Hematopoietic multipotent progenitor cell treated with erythropoietin and hydrocortisone succinate and interleukin-3 and kit ligand, for 6 days (in vitro differentiated cells): ENCODE data around the gene PCDHA12.
"Not testable (repeated sequence)": the region's sequence is repeated elsewhere in the genome, so short reads cannot be mapped to it uniquely, and the experiment has no call there.

Experiments used
- DNase-seq: peaks from one replicate; pipeline ENCODE4 v3.0.0-alpha.2; 2015

Gene PCDHA12, protein sequence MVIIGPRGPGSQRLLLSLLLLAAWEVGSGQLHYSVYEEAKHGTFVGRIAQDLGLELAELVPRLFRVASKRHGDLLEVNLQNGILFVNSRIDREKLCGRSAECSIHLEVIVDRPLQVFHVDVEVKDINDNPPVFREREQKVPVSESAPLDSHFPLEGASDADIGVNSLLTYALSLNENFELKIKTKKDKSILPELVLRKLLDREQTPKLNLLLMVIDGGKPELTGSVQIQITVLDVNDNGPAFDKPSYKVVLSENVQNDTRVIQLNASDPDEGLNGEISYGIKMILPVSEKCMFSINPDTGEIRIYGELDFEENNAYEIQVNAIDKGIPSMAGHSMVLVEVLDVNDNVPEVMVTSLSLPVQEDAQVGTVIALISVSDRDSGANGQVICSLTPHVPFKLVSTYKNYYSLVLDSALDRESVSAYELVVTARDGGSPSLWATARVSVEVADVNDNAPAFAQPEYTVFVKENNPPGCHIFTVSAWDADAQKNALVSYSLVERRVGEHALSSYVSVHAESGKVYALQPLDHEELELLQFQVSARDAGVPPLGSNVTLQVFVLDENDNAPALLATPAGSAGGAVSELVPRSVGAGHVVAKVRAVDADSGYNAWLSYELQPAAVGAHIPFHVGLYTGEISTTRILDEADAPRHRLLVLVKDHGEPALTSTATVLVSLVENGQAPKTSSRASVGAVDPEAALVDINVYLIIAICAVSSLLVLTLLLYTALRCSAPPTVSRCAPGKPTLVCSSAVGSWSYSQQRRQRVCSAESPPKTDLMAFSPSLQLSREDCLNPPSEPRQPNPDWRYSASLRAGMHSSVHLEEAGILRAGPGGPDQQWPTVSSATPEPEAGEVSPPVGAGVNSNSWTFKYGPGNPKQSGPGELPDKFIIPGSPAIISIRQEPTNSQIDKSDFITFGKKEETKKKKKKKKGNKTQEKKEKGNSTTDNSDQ

DNA sequence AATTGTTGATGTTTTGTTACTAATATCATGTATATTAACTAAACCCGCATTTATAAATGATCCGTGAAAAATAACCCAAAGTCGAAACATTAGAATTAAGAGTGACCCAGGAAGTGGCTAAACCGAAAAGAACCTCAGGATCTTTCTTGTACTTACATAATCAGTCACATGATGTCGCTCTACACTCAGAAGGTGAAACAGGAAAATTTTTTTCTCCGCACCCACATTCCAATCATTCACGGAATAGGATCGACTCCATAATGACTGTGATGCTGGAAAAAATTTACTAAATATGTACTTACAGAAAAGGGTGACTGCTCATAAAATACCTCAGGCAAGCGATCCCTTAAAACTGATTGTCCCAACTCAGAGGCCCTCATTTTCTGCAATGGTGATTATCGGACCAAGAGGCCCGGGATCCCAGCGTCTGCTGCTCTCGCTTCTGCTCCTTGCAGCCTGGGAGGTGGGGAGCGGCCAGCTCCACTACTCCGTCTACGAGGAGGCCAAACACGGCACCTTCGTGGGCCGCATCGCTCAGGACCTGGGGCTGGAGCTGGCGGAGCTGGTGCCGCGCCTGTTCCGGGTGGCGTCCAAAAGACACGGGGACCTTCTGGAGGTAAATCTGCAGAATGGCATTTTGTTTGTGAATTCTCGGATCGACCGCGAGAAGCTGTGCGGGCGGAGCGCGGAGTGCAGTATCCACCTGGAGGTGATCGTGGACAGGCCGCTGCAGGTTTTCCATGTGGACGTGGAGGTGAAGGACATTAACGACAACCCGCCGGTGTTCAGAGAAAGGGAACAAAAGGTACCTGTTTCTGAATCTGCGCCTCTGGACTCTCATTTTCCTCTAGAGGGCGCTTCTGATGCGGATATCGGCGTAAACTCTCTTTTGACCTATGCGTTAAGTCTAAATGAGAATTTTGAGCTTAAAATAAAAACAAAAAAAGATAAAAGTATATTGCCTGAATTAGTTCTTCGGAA, at the start of gene PCDHA12:
TSS of gene PCDHA12 (plus strand) at position 224 of the 981 bp plus-strand sequence. CDS start at position 389, 165 bp downstream.
- DNase-seq, result no peak

DNA sequence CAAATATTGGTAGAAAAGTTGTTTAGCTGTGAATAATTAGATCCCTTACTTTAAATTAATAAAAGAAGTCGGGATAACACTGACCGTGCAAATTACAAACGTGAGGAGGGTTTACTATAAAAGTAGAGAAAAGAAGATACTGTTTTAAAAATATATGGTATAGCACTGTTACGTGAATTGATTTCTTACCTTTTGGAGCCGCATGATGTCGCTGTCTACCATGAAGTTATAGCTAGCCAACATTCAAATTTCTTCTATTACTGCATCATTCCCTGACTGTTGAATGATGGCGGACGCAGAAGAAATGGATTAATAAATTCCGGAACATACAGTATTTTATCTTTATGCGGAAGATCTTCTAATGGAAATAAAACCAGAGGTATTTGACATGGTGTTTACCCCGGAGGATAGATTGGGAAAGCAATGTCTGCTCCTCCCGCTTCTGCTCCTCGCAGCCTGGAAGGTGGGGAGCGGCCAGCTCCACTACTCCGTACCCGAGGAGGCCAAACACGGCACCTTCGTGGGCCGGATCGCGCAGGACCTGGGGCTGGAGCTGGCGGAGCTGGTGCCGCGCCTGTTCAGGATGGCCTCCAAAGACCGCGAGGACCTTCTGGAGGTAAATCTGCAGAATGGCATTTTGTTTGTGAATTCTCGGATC, 47.3 kb upstream of the PCDHA12 start, which contains the start of gene PCDHA6:
TSS of gene PCDHA6 (plus strand) at position 257 of the 658 bp plus-strand sequence. CDS start at position 389, 132 bp downstream.
- no peak for DNase-seq

DNA sequence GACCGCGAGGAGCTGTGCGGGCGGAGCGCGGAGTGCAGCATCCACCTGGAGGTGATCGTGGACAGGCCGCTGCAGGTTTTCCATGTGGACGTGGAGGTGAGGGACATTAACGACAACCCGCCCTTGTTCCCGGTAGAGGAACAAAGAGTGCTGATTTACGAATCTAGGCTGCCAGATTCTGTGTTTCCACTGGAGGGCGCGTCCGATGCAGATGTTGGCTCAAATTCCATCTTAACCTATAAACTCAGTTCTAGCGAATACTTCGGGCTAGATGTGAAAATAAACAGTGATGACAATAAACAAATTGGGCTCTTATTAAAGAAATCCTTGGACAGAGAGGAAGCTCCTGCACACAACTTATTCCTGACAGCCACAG, 46.8 kb upstream of the PCDHA12 start:
- no peak for DNase-seq

DNA sequence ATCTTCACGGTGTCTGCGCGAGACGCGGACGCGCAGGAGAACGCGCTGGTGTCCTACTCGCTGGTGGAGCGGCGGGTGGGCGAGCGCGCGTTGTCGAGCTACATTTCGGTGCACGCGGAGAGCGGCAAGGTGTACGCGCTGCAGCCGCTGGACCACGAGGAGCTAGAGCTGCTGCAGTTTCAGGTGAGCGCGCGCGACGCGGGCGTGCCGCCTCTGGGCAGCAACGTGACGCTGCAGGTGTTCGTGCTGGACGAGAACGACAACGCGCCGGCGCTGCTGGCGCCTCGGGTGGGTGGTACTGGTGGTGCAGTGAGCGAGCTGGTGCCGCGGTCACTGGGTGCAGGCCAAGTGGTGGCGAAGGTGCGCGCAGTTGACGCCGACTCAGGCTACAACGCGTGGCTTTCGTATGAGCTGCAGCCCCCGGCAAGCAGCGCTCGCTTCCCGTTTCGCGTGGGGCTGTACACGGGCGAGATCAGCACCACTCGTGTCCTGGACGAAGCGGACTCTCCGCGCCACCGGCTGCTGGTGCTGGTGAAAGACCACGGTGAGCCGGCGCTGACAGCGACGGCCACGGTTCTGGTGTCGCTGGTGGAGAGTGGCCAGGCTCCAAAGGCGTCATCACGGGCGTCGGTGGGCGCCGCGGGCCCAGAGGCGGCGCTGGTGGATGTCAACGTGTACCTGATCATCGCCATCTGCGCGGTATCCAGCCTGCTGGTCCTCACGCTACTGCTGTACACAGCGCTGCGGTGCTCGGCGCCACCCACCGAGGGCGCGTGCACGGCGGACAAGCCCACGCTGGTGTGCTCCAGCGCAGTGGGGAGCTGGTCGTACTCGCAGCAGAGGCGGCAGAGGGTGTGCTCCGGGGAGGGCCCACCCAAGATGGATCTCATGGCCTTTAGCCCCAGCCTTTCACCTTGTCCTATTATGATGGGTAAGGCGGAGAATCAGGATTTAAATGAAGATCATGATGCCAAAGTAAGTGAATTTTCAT, 45.3 kb upstream of the PCDHA12 start:
- not testable (repeated sequence) for DNase-seq

DNA sequence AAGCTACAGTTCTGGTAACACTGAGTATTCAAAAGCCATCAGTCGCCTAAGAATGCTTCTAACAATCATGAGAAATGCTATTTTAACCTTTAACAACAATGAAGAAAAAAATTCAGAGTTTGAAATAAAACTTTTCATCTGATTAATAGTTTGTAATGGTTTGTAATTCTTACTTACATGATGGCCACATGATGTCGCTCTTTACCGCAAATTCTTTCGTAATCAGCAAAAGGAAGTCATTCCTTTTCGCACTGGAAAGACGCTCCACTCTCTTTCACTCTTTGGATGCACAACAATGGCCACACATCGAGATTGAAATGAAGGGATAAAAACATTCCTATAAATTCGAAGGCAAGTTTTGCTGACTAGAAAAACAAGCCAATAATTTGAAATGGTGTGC, 41.1 kb upstream of the PCDHA12 start, which contains the start of gene PCDHA7:
TSS of gene PCDHA7 (plus strand) at position 277 of the 400 bp plus-strand sequence. CDS start at position 392, 115 bp downstream.
- DNase-seq, result peak; percentile 6

DNA sequence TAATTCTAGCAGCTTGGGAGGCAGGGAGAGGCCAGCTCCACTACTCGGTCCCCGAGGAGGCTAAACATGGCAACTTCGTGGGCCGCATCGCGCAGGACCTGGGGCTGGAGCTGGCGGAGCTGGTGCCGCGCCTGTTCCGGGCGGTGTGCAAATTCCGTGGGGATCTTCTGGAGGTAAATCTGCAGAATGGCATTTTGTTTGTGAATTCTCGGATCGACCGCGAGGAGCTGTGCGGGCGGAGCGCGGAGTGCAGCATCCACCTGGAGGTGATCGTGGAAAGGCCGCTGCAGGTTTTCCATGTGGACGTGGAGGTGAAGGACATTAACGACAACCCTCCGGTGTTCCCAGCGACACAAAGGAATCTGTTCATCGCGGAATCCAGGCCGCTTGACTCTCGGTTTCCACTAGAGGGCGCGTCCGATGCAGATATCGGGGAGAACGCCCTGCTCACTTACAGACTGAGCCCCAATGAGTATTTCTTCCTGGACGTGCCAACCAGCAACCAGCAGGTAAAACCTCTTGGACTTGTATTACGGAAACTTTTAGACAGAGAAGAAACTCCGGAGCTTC, 40.6 kb upstream of the PCDHA12 start:
- DNase-seq, result not testable (repeated sequence)

DNA sequence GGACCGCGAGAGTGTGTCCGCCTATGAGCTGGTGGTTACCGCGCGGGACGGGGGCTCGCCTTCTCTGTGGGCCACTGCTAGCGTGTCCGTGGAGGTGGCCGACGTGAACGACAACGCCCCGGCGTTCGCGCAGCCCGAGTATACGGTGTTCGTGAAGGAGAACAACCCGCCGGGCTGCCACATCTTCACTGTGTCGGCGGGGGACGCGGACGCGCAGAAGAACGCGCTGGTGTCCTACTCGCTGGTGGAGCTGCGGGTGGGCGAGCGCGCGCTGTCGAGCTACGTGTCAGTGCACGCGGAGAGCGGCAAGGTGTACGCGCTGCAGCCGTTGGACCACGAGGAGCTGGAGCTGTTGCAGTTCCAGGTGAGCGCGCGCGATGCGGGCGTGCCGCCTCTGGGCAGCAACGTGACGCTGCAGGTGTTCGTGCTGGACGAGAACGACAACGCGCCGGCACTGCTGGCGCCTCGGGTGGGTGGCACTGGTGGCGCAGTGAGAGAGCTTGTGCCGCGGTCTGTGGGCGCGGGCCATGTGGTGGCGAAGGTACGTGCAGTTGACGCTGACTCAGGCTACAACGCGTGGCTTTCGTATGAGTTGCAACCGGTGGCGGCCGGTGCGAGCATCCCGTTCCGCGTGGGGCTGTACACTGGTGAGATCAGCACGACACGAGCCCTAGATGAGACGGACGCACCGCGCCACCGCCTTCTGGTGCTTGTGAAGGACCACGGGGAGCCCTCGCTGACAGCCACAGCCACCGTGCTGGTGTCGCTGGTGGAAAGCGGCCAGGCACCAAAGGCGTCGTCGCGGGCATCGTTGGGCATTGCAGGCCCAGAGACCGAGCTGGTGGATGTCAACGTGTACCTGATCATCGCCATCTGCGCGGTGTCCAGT, 39.2 kb upstream of the PCDHA12 start:
- no peak for DNase-seq

DNA sequence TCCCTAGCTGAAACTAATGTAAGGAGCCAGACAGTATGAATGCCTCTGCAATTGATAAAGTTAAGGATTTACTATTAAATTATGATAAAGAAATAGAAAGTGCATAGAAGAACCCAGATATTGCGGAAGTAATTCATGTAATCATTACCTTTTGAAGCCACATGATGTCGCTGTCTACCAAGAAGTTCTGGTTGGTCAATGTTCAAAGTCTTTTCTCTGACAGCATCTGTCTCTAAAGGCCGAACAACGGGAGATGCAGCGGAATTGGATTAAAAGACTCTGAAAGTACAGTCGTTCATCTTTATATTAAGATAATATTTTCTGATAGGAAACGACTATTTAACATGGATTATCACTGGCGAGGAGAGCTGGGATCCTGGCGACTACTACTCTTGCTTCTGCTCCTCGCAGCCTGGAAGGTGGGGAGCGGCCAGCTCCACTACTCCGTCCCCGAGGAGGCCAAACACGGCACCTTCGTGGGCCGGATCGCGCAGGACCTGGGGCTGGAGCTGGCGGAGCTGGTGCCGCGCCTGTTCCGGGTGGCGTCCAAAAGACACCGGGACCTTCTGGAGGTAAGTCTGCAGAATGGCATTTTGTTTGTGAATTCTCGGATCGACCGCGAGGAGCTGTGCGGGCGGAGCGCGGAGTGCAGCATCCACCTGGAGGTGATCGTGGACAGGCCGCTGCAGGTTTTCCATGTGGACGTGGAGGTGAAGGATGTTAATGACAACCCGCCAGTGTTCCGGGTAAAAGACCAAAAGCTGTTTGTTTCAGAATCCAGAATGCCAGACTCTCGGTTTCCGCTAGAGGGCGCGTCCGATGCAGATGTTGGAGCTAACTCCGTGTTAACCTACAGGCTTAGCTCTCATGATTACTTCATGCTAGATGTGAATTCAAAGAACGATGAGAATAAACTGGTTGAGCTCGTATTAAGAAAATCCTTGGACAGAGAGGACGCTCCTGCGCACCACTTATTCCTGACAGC, 33.8 kb upstream of the PCDHA12 start, which contains the start of gene PCDHA8:
TSS of gene PCDHA8 (plus strand) at position 210 of the 985 bp plus-strand sequence. CDS start at position 345, 135 bp downstream.
- DNase-seq, result peak; percentile 19

DNA sequence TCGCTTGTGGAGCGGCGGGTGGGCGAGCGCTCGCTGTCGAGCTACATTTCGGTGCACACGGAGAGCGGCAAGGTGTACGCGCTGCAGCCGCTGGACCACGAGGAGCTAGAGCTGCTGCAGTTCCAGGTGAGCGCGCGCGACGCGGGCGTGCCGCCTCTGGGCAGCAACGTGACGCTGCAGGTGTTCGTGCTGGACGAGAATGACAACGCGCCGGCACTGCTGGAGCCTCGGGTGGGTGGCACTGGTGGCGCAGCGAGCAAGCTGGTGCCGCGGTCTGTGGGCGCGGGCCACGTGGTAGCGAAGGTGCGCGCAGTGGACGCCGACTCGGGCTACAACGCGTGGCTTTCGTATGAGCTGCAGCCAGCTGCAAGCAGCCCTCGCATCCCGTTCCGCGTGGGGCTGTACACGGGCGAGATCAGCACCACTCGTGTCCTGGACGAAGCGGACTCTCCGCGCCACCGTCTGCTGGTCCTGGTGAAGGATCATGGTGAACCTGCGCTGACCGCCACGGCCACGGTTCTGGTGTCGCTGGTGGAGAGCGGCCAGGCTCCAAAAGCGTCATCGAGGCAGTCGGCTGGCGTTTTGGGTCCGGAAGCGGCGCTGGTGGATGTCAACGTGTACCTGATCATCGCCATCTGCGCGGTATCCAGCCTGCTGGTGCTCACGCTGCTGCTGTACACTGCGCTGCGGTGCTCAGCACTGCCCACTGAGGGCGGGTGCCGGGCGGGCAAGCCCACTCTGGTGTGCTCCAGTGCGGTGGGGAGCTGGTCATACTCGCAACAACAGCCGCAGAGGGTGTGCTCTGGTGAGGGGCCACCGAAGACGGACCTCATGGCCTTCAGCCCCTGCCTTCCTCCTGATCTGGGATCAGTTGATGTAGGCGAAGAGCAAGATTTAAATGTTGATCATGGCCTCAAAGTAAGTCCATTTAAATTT, 32.0 kb upstream of the PCDHA12 start:
- DNase-seq, result no peak

DNA sequence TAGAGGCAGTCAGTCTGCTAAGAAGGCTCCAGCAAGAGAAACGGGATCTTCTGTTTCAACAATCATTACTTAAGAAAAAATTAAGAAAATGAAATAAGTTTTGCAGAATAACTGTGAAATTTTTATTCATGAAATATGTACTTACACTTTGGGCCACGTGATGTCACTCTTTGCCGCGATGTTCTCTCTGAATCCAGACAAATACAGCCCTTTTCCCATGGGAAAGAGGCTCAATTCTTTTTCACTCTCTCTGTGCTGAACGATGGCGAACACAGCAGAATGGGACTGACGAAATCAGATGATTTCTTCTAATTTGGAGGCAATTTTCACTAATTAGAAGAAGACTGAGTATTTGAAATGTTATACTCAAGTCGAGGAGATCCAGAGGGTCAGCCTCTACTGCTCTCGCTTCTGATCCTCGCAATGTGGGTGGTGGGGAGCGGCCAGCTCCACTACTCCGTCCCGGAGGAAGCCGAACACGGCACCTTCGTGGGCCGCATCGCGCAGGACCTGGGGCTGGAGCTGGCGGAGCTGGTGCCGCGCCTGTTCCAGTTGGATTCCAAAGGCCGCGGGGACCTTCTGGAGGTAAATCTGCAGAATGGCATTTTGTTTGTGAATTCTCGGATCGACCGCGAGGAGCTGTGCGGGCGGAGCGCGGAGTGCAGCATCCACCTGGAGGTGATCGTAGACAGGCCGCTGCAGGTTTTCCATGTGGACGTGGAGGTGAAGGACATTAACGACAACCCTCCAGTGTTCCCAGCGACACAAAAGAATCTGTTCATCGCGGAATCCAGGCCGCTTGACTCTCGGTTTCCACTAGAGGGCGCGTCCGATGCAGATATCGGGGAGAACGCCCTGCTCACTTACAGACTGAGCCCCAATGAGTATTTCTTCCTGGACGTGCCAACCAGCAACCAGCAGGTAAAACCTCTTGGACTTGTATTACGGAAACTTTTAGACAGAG, 26.7 kb upstream of the PCDHA12 start, which contains the start of gene PCDHA9:
TSS of gene PCDHA9 (plus strand) at position 244 of the 964 bp plus-strand sequence. CDS start at position 358, 114 bp downstream.
- DNase-seq, result not testable (repeated sequence)

DNA sequence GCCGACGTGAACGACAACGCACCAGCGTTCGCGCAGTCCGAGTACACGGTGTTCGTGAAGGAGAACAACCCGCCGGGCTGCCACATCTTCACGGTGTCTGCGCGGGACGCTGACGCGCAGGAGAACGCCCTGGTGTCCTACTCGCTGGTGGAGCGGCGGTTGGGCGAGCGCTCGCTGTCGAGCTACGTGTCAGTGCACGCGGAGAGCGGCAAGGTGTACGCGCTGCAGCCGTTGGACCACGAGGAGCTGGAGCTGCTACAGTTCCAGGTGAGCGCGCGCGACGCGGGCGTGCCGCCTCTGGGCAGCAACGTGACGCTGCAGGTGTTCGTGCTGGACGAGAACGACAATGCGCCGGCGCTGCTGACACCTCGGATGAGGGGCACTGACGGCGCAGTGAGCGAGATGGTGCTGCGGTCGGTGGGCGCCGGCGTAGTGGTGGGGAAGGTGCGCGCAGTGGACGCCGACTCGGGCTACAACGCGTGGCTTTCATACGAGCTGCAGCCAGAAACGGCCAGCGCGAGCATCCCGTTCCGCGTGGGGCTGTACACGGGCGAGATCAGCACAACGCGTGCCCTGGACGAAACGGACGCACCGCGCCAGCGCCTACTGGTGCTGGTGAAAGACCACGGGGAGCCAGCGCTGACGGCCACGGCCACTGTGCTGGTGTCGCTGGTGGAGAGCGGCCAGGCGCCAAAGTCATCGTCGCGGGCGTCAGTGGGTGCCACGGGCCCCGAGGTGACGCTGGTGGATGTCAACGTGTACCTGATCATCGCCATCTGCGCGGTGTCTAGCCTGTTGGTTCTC, 25.1 kb upstream of the PCDHA12 start:
- not testable (repeated sequence) for DNase-seq

DNA sequence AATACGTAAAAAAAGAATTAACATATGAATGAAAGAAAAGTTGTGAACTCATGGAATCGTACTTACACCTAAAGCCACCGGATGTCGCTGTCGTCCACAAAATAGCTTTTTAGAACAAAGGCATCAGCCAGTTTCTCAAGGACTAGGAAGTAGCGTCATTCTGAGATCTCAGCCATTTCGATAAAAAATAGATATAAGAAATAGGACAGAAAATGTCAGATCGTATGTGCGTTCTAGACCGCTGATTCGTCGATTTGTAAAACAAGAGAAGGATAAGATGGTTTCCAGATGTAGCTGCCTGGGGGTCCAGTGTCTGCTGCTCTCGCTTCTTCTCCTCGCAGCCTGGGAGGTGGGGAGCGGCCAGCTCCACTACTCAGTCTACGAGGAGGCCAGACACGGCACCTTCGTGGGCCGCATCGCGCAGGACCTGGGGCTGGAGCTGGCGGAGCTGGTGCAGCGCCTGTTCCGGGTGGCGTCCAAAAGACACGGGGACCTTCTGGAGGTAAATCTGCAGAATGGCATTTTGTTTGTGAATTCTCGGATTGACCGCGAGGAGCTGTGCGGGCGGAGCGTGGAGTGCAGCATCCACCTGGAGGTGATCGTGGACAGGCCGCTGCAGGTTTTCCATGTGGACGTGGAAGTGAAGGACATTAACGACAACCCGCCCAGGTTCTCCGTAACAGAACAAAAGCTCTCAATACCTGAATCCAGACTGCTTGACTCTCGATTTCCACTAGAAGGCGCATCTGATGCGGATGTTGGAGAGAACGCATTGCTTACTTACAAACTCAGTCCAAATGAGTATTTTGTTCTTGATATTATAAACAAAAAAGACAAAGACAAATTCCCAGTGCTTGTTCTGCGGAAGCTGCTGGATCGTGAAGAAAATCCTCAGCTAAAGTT, 19.1 kb upstream of the PCDHA12 start, which contains the start of gene PCDHA10:
TSS of gene PCDHA10 (plus strand) at position 126 of the 903 bp plus-strand sequence. CDS start at position 278, 152 bp downstream.
- no peak for DNase-seq
